GM12874 (cell line): ENCODE measurements around the gene DOC2A.

ENCODE experiments used
- TF ChIP-seq, protein P1 (sequence below): IDR thresholded peaks from 2 replicates; pipeline ENCODE4 v1.5.1; 2011; ENCODE audit warnings: low read depth, mild to moderate bottlenecking, control low read depth, low read length, moderate library complexity; ENCODE audit not compliant: insufficient read depth

DOC2A gene

DNA sequence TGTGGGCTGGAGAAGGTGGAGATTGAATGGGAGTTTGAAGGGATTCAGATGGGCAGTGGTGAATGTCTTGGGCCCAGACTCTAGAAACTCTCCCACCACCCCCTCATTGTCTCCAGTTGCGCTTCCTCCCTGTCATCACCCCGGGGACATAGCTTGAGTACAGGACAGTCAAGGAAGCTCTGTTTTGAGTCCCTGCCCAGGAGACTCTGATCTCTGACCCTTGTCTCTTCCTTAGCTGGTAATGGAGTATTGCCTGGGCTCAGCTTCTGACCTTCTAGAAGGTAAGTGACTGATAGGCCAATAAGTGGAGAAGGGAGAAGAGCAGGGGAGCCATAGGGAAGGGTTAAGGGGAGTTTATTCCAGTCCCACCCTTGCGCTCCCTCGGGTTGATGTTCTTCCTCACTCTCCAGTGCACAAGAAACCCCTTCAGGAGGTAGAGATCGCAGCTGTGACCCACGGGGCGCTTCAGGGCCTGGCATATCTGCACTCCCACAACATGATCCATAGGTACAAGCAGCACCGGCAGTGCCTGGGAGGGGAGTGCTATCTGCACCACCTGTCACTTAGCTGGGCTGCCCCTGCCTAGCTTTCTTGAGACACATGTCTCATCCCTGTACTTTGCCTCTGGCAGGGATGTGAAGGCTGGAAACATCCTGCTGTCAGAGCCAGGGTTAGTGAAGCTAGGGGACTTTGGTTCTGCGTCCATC is 32.1 kb downstream of the DOC2A start:
- TF ChIP-seq, protein P1, sequence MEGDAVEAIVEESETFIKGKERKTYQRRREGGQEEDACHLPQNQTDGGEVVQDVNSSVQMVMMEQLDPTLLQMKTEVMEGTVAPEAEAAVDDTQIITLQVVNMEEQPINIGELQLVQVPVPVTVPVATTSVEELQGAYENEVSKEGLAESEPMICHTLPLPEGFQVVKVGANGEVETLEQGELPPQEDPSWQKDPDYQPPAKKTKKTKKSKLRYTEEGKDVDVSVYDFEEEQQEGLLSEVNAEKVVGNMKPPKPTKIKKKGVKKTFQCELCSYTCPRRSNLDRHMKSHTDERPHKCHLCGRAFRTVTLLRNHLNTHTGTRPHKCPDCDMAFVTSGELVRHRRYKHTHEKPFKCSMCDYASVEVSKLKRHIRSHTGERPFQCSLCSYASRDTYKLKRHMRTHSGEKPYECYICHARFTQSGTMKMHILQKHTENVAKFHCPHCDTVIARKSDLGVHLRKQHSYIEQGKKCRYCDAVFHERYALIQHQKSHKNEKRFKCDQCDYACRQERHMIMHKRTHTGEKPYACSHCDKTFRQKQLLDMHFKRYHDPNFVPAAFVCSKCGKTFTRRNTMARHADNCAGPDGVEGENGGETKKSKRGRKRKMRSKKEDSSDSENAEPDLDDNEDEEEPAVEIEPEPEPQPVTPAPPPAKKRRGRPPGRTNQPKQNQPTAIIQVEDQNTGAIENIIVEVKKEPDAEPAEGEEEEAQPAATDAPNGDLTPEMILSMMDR, result no peak

DNA sequence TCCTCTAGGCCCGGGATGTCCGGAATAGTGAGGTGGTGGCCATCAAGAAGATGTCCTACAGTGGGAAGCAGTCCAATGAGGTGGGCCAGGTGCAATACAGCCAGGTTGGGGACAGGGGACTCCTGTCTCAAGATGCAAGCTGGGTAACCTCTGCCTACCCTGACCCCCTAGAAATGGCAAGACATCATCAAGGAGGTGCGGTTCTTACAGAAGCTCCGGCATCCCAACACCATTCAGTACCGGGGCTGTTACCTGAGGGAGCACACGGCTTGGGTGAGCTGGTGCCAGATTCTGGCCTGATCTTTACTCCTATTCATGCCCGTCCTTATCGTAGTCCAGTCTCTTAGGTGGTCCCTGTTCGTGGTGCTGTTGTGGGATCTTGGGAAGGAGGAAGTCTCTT is 32.7 kb downstream of the DOC2A start:
- TF ChIP-seq, protein P1, result no peak

DNA sequence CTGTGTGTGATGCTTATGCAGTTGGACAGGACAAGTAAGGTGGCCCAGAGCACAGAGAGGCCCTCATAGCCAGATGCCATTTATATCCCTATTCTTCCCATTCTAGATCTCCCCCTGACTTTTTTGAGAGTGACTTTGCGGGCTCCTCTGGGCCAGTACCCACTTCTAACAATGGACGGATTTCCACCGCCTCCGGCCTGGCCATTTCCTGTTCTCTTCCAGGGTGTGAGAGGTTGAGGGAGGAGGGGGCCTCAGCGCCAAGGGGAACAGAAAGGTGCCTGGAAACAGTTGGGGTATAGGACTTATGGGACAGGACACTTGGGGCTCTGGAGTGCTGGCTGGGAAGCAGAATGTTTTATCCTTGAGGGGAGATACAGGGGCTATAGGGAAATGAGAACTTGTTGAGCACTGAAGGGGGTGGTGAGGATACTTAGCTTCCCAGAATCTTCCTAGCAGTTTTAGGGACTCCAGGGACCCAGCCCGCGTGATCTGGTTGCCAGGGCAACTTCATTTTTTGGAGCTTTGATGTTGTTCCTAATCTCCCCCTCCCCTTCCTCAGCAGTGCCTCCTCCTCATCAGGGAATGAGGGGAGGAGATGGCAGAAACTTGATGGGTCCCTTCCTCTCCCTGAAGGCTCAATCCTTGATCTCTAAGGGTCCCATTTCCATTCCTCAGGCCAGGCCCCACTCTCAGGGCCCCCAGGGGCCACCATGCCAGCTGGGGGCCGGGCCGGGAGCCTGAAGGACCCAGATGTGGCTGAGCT is 33.6 kb downstream of the DOC2A start:
- TF ChIP-seq, protein P1, result no peak

DNA sequence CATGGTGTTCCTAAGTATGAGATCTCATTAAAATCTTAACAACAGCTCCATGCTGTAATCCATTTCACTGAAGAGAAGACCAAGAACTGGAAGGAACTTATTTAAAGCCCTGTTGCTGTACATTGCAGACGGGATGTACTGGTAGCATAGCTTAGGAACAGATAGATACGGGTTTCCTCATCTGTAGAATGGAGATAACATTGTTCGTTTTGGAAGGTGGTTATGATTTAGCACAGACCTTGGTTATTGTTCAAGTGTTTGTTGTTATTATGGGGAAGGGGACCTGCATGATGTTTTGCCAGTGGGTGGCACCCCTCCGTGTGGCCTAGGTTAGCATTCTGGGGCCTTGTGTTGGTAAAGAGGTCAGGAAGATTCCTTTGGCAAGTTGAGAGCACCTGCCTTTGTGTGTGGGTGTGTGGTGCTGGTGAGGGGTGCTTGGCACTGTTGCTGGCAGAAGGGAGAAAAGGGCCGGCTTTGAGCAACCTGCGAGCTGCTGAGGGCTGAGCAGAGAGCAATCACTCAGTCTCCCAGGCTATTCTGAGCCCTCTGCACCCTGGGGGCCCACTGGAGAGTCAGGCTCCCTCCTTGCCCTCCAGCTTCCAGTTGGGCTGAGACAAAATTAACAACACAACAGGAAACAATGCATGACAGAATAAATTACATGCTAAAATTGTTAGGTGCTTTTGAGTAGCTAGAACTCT is 34.9 kb downstream of the DOC2A start:
- TF ChIP-seq, protein P1, result no peak

DNA sequence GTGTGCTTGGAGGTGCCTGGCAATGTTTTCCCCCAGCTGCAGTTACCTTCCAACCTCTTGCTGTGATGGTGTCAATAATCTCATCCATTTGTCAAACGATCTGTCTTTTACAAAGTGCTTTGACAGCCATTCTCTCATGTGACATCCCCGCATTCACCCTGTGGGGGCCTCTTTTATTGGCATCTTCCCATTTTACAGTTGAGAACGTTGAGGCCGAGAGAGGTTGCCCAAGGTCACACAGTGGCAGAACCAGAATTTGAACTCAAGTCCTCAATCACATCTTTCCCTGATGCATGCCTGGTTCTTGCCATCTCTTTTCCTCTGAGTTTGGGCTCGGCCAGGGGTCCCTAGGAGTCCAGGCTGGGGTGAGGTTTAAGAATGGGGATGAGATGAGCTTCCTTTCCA is 35.7 kb downstream of the DOC2A start:
- TF ChIP-seq, protein P1, result no peak

DNA sequence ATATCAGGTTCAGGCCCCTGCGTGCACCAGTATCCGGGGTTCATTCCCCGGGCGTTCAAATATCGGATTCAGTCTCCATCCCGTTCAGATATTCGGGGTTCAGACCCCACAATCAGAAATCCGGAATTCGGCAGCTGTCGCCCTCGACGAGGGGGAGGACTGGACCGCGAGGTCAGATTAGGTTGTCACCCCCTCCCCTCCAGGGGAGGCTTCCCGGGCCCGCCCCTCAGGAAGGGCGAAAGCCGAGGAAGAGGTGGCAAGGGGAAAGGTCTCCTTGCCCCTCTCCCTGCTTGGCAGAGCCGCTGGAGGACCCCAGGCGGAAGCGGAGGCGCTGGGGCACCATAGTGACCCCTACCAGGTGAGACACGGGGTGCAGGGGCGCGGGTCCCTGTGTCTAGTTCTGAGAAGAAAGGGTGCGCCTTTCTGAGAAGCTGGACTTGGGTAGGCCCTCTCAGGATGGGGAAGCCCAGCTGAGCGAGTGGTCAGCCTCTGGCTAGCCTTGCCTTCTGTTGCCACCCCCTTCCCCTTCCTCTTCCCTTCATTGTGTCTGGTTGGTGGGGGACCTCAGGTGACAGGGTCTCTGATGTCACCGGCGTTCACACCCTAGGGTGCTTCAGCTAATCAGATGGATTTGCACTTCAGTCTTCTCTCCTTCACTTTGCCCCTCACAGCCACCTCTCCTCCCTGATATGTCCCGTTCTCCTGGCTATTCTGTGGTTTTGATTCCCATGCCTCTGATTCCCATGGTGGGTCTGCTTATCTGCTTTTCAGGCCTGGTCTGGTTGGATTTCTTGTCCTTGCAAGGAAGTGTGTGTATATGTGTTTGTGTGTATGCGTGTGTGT is 36.3 kb downstream of the DOC2A start:
- TF ChIP-seq, protein P1, result no peak
